SU-DHL-6 (cell line): ENCODE data around the gene MED8.

Experiments
- CTCF ChIP-seq: fragments of 200-600 bp; sonication (generic); IDR thresholded peaks from one replicate; pipeline ENCODE4 v1.5.1; 2017; ENCODE audit warnings: antibody characterized with exemption, mild to moderate bottlenecking, low read length, moderate library complexity; ENCODE audit not compliant: insufficient read depth, poor library complexity, severe bottlenecking
- EZH2phosphoT487 ChIP-seq: fragments of 200-600 bp; sonication (generic), shearing (Covaris generic); conservative IDR thresholded peaks from 2 replicates; pipeline ENCODE4 v1.6.1; 2018; ENCODE audit warnings: mild to moderate bottlenecking, antibody characterized with exemption, low read length, moderate library complexity, mixed read lengths

GRCh38 chr1:43366601-43367025 lies 23.0 kb downstream of the MED8 start:
- TF ChIP-seq CTCF (no peak), EZH2phosphoT487 (no peak)
